Inflammatory macrophage treated with lipopolysaccharide for 4 hours (primary cell): ENCODE results near the gene PPEF2.

Experiments used
- DNase-seq: peaks from one replicate; pipeline ENCODE4 v3.0.0-alpha.2; 2020

Gene PPEF2

DNA sequence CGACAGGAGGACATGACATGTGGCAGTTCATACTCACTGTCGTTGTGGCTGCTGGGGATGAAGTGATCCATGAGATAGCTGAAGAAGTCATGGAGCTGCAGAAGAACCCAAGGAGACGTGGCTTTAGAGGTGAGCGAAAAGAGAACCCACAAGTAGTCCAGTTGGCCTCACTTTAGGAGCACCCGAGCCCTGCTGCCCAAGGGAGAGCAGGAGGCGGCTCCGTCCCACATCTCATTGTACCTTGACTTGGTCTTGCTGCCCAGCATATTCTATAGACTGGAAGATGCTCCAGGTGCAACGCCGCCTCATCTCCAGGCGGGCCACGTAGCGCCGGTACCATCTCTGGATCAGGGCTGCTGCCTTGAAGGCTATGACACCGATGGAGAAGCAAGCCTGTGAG is 10.6 kb downstream of the PPEF2 start:
- no peak for DNase-seq

DNA sequence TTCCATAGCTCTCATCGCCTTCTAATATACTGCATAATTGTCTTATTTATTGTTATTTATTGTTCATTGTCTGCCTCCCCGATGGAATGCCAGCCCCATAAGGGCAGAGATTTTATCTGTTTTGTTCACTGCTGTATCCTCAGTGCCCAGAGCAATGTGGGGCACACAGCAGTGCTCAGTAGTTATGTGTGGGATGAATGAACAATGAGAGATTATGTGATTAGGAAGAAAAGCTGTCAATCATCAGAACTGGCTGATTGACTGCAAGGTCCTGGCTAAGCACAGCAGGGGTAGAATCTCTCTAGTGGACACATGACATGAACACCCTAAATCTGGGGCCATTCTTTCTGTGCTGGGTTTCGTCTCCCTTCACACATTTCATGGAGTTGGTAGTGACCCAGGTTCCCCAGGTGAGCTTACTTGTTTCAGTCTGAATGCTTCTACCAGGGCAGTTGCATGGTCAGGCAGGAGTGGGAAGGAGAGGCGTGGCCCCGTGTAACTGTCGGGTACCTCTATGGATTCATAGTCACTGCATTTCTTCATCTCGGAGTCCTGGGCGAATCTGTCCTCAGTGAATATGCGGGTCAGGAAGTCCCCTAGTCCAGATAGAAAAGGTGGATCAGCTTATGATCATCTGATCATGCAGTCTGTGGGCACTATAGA is 12.6 kb downstream of the PPEF2 start:
- DNase-seq, result no peak

DNA sequence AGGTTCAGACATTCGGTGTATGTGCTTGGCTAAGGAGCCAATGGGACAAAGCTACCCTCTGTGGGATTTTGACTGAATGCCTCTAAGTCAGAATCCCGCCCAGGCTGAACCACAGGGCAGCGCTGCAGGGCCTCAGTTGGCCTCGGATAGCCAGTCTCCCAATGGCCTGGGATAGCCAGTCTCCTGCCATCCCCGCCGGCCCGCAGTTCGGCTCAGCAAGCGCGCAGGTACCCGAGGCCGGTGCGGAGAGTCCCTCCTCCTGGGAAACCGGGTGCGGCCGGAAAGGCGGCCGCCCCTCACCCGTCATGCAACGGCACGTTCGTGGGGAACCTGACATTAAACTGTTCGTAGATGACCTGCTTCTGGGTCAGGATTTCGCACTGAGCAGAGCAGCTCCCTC is 16.1 kb downstream of the PPEF2 start:
- no peak for DNase-seq

DNA sequence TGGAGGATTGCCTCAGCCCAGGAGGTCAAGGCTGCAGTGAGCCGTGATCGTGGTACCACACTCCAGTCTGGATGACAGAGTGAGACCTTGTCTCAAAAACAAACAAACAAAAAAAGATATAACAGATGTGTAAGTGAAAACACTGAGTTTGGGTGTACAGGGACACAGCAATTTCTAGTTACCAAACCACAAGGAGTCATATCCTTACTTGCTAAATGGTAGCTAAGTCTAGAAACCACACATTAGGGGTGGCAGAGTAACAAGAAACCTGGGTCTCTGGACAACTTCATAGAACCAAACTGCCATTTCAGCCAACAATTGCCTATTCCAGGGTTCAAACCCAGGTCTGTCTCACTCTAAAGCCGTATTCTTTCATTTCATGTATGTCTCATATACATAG is 20.8 kb downstream of the PPEF2 start:
- DNase-seq, result no peak

DNA sequence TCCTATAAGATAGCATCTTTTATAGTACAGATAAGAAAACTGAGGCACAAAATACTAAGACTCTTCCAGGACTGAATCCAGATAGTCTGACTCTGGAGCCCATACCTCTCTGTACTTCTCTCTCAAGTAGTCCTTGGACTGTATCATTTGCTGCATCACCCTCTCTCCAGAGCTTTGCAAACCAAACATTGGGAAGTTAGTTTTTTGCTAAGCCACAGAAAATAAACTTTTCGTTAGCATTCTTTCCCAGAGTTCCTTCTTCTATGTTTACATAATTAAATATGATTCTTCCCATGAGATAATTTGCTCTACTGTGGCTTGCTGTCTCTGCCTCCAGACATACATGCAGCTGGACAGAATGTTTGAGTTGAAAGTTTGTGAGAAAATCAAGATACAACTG is 22.0 kb downstream of the PPEF2 start:
- DNase-seq, result no peak

DNA sequence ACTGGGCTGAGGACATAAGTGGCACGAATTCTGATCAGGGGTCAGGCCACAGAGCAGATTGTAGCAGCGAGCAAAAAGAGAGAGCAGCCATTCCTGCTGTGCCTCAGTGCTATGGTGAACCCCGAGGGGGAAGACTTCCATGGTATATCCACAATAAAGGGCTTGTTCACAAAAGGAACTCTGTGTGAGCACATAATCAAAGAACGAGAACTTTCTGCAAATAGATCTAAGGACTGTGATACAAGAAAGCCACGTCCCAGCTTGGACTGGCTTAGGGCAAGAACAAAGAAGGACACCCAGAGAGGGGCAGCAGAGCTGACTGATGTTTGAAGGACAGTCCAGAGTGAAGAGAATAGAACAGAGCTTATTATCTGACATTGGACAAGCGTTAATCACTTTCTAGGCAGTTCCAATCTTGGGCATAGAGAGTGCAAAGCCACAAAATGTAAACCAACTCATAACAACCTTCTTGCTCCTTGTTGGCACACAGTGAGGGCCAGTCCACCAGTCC is 24.0 kb downstream of the PPEF2 start:
- DNase-seq, result no peak

DNA sequence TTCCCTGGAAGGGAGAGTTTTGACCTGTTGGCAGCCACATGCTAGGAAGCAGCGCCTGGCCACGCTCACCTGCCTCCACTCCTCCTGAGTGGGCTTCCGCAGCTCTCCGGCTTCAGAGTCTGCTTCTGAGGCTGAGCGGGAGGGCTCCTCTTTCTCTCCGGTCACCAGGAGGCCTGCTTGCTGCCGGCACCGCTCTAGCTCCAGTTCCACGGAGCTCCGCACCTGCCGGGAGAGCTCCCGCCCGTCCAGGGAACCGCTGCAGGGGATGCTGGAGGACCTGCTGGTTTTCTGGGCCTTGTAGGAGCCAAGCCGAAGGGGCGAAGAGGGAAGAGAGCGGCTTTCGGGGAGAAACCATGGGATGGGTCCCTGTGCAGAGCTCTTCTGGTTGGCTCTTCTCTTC is 26.0 kb downstream of the PPEF2 start:
- no peak for DNase-seq

DNA sequence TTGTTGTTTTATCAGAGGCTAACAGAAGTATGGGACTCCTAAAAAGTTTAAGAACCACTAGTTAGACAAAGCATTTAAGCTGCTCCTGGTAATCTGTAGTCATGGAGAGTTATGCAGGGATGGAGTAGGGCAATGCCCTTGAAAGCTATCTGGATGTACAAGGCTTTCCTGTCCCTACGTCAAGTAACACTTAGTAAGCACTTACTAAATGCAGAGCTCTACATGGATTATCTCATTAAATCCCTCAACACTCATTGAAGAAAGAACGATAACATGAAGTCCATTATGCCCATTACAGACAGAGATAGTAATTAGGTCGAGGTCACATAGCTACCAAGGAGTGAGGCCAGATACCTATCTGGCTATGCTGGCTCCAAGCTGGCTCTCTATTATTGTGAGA is 33.2 kb downstream of the PPEF2 start:
- DNase-seq, result no peak

DNA sequence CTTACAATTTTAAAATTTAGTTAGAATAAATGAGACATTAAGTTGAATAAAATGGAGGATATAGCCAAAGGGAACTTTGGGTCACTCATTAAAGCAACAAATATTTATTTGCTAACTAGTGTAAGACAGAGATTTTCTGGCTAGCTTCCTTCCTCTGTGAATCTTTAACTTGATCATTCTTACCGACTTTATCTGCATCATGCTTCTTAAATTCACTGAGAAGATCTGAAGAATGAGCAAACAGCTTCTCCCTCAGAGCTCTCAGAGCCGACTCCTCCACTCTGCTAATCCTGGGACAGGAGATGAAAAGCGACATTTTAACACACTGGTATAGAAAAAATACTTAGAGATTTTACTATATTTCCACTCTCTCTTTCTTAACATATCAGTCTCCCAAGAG is 35.1 kb downstream of the PPEF2 start:
- DNase-seq, result no peak

DNA sequence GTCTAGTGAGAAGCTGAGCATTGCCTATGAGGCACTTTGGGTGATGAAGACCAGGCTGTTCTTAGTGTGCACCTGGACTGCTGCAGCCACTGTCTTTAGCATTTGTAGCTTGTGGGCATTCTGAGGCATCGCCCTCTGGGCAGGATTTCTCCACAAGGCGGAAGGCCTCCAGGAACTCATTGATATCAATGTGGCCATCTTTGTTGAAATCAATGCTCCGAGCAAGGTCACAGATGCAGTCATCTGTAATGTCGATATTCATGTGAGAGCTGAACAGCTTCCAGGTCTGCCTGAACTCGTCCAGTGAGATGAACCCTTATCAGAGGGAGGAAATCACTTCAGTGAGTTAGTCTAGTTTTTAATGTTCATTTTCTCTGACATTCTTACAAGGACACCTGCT is 41.6 kb downstream of the PPEF2 start:
- no peak for DNase-seq

DNA sequence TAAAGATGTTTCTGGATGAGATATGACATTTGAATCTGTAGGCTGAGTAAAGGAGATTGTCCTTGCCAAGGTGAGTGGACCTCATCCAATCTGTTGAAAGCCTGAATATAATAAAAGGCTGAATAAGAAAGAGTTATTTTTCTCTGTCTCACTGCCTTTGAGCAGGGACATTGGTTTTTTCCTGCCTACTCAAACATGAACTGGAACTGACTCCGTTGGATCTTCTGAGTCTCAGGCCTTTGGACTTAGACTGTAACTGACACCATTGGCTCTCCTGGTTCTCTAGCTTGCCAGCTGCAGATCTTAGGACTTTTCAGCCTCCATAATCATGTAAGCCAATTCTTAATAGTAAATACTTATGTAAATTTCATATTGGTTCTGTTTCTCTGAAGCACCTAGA is 43.5 kb downstream of the PPEF2 start:
- no peak for DNase-seq

DNA sequence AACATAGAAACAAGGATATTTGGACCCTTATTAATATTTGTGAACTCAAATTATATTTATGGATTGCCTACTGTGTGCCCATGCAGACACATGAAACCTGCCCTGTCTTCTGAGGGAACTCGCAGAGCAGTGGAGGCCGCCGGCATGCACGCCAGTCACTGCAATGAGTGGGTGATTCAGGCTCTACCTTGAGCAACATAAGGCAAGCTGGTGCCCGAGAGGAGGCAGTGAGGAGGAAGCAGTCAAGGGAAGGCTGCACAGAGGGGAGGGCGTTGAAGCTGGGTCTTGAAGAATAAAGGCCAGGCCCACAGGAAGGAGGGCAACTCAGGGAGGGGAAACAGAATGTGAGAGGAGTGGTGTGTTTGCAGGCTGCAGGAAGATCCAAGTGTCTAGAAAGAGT is 52.8 kb downstream of the PPEF2 start:
- peak; percentile 73 for DNase-seq

DNA sequence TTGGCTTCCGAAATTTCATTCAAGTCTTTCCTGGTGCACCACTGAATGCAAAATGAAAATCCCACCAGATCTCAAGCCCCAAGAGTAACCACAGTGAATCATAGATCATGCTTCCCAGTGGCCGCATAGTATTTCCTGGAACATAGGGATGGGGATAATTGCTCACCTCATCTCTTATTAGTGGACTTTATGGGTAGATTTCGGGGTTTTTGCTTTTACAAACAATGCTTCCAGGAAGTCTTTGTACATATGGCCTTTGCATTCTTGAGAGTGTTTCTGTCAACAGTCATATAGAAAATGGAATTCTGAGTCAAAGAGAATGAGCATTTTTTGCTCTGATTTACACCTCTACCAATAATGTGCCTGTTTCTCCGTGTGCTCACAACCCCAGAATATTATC is 53.4 kb downstream of the PPEF2 start:
- peak; percentile 9 for DNase-seq

DNA sequence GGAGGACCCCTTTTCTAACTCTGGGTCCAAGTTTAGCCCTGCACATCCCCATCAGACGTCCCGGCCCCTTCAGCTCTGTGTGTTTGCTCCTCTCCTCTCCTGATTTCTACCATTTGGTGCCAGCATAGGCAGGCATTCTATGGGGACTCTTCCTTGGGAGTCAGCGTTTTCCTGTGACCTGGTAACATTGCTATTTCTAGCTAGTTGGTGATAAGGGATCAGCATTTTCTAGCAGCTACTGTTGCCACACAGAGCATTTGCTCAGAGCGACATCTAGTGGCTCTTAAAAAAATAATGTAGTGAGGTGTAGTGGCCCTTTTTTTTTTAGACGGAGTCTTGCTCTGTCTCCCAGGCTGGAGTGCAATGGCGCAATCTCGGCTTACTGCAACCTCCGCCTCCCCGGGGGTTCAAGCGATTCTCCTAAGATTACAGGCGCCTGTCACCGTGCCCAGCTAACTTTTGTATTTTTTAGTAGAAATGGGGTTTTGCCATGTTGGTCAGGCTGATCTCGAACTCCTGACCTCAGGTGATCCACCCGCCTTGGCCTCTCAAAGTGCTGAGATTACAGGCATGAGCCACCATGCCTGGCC is 54.0 kb downstream of the PPEF2 start:
- DNase-seq, result peak; percentile 79

DNA sequence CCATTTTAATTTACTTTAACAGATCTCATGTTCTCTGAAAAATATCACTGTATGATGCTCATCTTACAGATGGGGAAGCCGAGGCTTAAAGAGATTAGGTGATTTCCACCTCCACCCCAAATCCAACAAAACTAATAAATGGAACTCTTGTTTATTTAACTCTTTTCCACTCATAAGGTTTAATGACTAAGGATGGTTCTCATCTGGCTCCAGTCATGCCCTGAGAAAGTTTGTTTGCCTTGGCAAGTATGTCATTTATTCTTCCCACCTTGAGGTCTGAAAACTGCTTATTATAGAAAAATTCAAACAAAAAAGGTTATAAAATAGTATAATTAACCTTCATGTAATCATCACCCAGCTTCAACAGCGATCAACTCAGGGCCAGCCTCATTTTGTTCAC is 56.3 kb downstream of the PPEF2 start:
- DNase-seq, result no peak

DNA sequence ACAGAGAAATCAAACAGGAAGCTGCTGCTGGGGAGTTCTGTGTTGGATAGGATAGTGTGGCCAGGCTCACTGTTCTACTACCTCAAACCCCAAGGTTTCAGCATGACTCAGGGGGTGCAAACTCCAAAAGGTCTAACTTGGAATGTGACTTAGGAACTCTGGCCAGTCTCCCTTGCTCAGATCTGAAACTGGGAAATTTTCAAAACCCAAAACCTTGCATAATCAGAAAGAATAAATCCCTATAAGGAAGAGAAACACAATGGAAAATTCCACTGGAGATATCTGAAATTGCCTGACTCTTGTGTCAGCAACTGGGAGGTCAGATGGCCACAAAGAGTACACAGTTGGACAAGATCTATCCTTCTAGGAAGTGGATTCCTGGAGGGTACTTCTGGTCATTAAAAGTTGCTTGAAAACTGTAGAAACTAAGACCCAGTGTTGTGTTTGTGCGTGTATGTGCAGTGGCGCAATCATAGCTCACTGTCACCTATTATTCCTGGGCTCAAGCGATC is 58.0 kb downstream of the PPEF2 start:
- DNase-seq, result peak; percentile 63

DNA sequence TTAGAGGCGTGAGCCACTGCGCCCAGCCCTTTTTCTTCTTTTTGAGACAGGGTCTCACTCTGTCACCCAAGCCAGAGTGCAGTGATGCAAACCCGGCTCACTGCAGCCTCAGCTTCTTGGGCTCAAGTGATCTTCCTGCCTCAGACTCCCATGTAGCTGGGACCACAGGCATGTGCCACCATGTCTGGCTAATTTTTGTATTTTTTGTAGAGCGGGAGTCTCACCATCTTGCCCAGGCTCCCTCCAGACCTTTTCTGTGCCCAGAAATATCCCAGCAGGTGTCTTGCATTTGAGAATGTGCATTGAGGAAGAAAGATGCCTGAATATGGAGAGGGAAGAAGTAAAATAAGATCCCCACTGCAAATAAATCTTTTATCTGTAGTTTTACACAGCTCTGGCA is 58.7 kb downstream of the PPEF2 start:
- DNase-seq, result no peak

DNA sequence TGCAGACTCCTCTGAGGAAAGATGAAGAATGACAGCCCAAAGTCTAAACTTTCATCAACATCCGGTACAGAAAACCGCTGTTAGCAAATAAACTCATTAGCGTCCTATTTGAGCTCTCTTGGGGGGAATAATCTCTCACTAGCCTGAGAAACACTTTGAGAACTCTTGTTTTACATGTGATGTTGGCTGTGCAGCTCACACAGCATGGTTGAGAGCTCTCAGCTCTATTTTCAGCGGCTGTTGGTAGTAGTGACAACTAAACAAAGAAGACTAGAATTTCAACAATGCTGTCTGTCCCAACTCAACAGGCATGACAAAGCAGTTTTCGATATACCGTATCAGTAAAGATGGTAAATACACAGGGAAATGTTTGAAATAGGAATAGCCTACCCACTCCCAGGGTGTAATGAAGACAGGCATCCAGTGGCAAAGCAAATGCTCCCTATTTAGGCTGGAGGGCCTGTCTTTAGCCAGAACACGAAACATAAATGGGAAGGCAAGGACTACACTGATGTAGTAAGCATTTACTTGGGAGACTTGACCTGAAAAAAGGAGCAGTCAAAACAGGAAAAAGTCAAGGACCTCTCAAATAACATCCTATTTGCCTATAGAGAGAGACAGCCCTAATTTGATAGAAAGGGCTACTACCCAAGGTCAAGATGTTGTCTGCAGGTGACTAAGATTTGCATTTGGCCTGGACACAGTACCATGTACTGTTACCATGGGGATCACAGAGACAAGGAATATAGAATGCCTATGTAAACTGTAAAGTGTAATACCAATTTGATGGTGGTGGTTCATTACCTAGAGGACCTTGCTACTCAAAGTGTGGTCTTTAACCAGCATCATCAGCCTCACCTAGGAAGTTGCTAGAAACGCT is 60.4 kb downstream of the PPEF2 start:
- DNase-seq, result no peak

DNA sequence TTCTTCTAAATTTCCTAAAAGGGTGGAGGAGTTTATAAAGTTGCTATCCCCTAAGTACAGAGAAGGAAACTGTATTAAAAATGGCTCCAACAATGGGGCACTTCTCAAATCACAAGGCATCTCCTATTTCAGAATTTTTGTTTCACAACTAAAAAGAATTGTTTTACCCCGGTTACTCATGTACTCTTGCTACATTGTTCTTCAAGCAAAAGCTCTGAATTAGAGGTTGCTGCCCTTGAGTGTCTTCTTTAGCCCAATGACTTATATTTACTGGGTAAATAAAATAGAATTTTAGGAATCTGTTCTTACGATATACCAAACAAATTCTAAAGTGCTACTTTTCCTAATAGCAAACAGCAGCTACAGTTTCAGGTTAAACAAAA is 67.5 kb downstream of the PPEF2 start:
- DNase-seq, result peak; percentile 17

DNA sequence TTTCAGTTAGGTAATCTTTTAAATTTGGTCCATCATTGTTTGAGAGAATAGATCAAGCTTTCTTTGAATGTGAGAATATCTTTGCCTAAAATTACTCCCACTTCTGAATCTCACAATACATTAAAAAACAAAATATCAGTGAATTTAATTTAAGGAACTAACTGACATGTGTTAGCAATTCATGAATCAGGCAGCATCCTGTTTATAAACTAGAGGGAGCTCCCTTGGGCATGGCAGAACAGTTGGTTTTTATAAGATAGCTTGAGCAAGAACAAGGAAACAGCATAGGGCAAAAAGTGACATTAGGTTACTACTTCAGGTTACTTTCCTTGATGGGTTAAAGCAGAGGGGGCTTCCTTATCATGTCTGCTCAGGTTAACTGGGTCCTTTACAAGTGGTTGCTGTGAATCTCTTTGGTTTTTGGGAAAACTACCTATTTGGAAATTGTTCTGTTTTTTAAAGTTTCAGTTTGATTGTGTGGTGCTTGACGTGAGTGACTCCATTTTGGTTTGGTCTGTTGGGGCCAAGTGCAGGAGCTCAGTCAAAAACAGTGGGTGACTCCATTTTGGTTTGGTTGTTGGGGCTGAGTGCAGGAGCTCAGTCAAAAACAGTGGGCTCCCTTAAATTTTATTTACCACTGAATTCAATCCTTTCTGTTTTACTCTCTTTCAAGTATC is 68.0 kb downstream of the PPEF2 start:
- no peak for DNase-seq

DNA sequence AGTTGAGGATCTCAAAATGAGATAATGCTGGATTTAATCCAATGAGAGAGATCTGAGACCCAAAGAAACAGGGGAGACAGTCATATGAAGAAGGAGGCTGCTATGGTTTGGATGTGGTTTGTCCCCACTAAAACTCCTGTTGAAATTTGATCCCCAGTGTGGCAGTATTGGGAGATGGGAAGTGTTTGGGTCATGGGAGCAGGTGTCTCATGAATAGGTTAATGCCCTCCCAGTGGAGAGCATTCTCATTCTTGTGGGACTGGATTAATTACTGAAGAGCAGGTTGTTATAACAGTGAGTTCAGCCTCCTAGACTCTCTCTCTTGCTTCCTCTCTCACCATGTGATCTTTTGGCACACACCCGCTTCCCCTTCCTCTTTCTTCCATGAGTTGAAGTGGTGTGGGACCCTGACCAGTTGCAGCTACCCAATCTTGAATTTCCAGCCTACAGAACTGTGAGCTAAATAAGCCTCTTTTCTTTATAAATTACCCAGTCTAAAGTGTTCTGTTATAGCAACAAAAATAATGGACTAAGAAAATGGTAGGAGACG is 70.3 kb downstream of the PPEF2 start:
- DNase-seq, result peak; percentile 62

DNA sequence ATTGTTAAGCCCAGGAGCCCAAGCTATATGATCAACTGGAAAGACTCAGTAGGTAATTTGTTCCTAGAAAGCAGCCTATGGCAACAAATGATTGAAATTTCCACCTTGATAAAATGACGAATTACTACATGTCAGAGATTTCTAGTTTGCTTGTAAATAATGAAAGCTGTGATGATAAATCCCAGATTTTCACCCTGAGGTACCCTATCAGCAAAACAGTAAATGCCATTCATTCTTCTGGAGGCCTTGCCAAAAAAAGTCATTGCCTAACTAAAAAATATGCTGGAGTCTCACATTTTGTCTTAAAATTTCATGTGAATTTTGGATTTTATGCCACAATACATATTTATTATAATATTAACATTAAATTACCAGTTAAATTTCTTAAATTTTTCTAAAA is 71.3 kb downstream of the PPEF2 start:
- no peak for DNase-seq

DNA sequence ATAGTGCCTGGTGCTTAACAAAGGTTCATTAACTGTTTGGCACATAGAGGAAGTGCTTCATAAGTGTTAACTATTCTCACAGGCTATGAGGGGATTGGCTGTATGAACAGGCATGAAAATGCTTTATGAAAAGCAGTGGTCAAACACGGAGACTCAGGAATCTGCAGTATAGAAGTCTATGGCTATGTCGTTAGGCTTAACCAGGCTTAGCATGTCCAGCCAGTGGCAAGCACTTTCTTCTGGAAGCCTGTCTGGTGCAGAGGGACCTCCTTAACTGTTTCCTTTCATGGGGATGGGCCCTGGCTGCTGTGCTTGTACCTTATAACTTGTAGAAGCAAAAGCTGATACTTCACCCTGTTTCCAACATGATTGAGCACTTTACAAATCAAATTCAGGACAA is 78.4 kb downstream of the PPEF2 start:
- no peak for DNase-seq
